ENCODE data around the gene IFT80.

GRCh38 chr3:160393346-160394008 is 5.5 kb downstream of the IFT80 start:
- TF ChIP-seq CTCF (IDR thresholded peaks at IDR 0.05) (no peak), POLR2A (IDR thresholded peaks at IDR 0.05) (no peak)

Data from adrenal gland (tissue), 5 donors.